Measurements from ENCODE around the gene SMG1.

Gene SMG1

GRCh38 chr16:18789515-18789849 is 136.7 kb downstream of the SMG1 start:
- POLR2A ChIA-PET = interaction anchor here (1.0 to 10.4 kb wide), 4 partner anchors 13 to 766 kb away, joined by 3 to 329 read pairs (median 4); partner anchors contain the start of genes ARL6IP1 and VPS35L
- H3K27ac ChIP-seq (ENCODE audit: extremely low read depth, low read depth, low read length) = peak overlapping the region; percentile 99
- peaks cover 4% of the 10 kb centered on the region; the same call in 1 of the 2 replicates for H3K4me1 ChIP-seq (ENCODE audit: control insufficient read depth, insufficient read depth, low read length)
- CTCF ChIA-PET = interaction anchor here (2.1 kb wide), 1 partner anchor 12 kb away, joined by 8 read pairs; the partner anchor contains the start of gene ARL6IP1
- no peaks in the 10 kb centered on the region for H3K9me3 ChIP-seq (ENCODE audit: control insufficient read depth, insufficient read depth, low read depth, low read length)
- TF ChIP-seq ZNF23 (tag by site-specific recombination; IDR thresholded peaks at IDR 0.05; ENCODE audit: borderline replicate concordance) (no peak), ZNF157 (tag by site-specific recombination; IDR thresholded peaks at IDR 0.05) (no peak), OSR2 (tag by site-specific recombination; IDR thresholded peaks at IDR 0.05) (no peak), HOXA7 (CRISPR knock-in tag; IDR thresholded peaks at IDR 0.05; ENCODE audit: borderline replicate concordance) (no peak), ZBTB7A (tag by site-specific recombination; IDR thresholded peaks at IDR 0.05; ENCODE audit: low read depth) (no peak), EGR2 (tag by site-specific recombination; IDR thresholded peaks at IDR 0.05; ENCODE audit: low read depth) (no peak), PRDM4 (tag by site-specific recombination; IDR thresholded peaks at IDR 0.05) (no peak), ZNF140 (tag by site-specific recombination; IDR thresholded peaks at IDR 0.05) (no peak), HOXC10 (CRISPR knock-in tag; IDR thresholded peaks at IDR 0.05) (no peak), ZBTB20 (tag by site-specific recombination; IDR thresholded peaks at IDR 0.05) (no peak), PRDM10 (tag by site-specific recombination; IDR thresholded peaks at IDR 0.05) (no peak), KLF1 (tag by site-specific recombination; IDR thresholded peaks at IDR 0.05) (no peak), BCL6B (tag by site-specific recombination; IDR thresholded peaks at IDR 0.05) (no peak), ZNF398 (tag by site-specific recombination; IDR thresholded peaks at IDR 0.05) (no peak), ZFHX2 (tag by site-specific recombination; conservative IDR thresholded peaks at IDR 0.05) (no peak), ZSCAN30 (tag by site-specific recombination; IDR thresholded peaks at IDR 0.05) (no peak), MEIS1 (CRISPR knock-in tag; IDR thresholded peaks at IDR 0.05; ENCODE audit: borderline replicate concordance) (no peak)
- peak overlapping the region; percentile 66 for H3K4me3 ChIP-seq (ENCODE audit: low read depth, low read length)
- H3K36me3 ChIP-seq (ENCODE audit: control insufficient read depth in 2 of 2, insufficient read depth in 1 of 2, low read length in 2 of 2) = peaks cover 46 to 79% of the 10 kb centered on the region in 2 experiments

Data from HEK293 (cell line).